GM18858 (cell line): Measurements from ENCODE around the gene GANAB.
"Not testable (repeated sequence)": the region's sequence is repeated elsewhere in the genome, so short reads cannot be mapped to it uniquely, and the experiment has no call there.

Source experiments
- ATAC-seq: cut with Tn5 transposase; IDR thresholded peaks from one replicate; pipeline ENCODE4 v1.9.1; 2021; ENCODE audit not compliant: unreplicated experiment

Gene GANAB

DNA sequence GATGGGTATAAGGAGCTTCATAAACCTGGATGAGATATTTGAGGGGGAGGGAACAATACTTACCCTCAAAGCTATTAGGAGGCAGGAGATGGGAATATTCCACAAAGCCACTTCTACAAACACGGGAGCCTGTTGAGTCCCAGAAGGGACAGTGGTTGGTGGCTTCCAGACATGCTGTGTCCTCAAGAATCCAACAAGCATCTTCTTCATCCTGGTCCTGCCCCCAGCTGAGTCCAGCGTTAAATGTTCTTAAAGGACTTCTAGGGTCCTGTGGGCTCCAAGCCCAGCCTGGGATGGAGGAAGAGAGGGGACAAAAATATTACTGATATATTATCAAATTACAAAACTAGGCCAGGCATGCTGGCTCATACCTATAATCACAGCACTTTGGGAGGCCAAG lies 21.0 kb upstream of the GANAB start:
- no peak for ATAC-seq

DNA sequence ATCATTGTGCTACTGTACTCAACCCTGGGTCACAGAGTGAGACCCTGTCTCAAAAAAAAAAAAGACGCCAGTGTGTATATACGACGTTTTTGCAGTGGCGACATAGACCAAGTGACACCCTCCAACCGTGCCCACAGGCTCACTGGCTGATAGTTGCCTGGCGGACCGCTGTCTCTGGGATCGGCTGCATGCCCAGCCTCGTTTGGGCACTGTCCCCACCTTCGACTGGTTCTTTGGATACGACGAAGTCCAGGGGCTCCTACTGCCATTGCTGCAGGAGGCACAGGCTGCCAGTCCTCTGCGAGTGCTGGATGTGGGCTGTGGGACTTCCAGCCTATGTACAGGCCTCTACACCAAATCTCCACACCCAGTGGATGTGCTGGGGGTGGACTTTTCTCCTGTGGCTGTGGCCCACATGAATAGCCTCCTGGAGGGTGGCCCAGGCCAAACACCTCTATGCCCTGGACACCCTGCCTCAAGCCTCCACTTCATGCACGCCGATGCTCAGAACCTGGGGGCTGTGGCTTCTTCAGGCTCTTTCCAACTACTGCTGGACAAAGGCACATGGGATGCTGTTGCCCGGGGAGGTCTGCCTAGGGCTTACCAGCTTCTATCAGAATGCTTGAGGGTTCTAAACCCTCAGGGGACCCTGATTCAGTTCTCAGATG lies 20.0 kb upstream of the GANAB start:
- no peak for ATAC-seq

DNA sequence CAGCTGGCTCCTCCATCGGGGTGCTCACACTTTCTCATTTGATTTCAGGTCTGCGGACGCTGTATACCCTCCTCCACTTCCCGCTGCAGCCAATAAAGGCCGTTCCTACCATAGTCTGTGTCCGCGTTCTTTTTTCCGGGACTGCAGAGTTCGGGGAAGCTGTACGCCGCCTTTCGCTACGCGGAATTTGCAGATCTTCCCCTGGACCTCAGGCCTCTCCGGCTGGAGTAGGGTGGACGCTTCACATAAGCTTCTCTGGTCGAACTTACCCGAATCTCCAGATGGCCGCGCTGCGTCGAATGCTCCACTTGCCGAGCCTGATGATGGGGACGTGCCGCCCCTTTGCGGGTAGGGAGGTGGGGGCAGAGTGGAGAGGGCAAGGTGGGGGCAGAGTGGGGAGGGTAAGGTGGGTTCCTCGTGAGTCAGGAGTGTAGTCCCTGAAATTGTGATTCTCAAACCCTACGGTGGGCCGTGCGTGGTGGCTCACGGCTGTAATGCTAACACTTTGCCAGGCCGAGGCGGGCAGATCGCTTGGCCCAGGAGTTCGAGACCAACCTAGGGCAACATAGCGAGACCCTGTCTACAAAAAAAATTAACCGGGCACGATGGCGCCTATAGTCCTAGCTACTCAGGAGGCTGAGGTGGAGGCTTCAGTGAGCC lies 19.3 kb upstream of the GANAB start:
- ATAC-seq: peak; percentile 20

DNA sequence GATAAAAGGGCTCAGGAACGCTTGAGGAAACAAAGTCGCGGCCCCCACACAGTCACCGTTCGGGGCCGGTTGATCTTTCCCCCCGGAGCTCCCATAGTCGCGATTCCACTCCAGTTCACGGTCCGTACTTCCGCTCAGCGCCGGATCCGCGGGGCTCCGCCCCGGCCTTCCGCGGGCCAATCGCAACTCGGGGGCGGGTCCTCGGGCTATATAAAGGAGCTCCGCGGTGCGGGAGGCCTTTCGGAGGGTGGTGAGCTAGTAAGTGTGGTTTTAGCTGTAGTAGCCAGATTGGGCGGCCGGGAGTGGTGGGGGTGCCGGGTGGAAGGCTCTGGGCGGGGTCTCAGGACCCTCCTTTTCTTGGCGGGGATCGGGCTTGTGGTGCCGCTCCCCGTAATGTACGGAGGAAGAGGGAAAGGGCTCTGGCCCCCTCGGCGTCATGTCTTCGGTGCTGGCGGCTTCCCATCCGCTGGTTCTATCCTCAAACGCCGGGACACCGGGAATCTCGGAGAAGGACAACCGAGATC lies 18.7 kb upstream of the GANAB start, which contains the start of the genes C11orf98 and CSKMT:
C11orf98 (minus strand) TSS at position 136 of the 524 bp plus-strand sequence; CDS start at position 95, 41 bp downstream.
CSKMT (plus strand) TSS at position 238 of the 524 bp plus-strand sequence. CDS start 568 bp downstream, outside the sequence.
- peak; percentile 50 for ATAC-seq

DNA sequence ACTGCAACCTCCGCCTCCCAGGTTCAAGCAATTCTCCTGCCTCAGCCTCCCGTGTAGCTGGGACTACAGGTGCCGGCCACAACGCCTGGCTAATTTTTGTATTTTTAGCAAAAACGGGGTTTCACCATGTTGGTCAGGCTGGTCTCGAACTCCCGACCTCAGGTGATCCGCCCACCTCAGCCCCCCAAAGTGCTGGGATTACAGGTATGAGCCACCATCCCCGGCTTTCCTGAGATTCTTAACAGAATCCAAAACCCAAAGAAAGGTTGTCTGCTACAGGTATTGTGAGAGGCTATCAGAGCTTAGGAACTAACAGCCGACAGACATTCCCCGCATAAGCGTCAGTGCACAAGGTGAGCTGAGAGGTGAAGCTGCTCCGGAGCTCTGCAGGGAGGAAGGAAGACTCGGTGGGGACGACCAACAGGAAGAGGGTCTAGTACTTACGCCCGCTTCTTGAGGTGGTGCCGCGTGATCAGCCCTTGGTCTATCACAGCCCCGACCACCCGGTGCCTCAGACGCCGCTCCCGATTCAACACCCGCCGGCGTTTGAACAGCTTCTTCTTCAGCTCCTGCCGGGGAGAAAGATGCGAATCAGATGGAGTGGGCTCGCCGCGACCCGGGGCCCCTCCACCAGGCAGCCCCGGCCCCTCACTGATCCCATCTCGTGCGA lies 18.1 kb upstream of the GANAB start:
- peak; percentile 11 for ATAC-seq

DNA sequence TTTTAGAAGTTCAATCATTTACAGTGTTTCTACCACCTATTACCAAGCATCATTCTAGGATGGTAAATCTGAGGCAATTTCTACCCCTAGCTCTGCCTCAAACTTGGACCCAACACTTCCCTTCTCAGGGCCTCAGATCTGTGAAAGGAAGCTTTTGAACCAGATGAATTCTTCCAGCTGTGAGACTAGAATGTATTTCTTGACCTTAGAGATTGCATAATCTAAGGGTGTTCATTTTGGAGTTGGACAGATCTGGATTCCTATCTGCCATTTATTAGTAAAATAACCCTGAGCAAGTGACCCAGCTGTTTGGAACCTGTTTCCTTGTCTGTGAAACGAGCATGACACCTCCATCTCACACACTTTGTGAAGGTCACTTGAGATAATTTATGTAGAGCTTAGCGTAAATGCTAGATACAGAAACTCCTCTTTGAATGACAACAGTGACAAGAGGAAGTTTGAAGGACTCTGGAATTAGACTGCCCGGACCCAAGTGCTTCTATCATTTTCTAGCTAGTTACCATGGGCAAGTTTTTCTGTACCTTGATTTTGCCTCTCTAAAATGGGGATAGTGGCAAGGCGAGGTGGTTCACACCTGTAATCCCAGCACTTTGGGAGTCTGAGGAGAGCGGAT lies 10.5 kb upstream of the GANAB start:
- ATAC-seq: no peak

DNA sequence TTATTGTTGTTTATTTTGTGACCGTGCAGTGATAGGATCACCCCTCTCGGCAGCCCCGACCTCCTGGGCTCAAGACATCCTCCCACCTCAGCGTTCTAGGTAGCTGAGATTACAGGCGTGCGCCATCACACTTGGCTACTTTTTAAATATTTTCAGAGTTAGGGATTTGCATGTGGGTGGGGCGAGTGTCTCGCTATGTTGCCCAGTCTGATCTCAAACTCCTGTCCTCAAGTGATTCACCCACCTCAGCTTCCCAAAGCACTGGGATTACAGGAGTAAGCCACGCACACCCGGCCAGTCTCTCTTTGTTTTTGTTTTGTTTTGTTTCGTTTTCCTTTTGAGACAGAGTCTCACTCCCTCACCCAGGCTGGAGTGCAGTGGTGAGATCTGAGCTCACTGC lies 7.9 kb upstream of the GANAB start:
- ATAC-seq: no peak

DNA sequence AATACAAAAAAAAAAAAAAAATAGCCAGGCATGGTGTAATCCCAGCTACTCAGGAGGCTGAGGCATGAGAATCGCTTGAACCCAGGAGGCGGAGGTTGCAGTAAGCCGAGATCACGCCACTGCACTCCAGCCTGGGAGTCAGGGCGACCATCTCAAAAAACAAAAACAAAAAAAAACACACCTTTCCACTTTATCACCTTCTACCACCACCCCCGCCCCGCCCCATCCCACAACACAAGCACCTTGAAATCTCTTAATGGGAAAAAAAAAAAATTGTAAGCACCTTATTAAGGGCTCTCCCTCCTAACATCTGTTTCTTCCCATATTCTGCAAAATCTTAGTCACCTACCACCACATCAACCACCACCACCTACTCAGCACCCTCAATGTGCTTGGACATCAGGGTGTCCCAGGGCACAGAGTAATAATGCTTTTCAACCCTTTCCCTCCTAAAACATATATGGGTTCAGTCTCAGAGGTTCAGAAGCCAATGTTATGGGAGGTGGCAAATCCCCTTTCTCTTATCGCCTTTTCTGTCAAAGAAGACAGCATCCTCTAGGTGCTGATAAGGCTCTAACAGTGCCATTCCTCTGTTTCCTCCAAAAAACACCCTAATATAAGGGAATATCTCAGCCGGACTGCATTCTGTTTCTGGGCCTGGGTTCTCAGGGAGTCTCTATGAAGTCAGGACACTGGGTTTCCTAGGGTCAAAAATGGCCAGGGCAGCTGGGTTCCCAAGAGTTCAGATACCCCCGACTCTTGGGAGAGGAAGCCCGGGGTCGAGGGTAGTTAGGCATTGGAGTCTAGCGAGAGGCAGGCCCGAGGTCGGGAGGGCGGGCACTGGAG lies 6.0 kb upstream of the GANAB start:
- no peak for ATAC-seq

DNA sequence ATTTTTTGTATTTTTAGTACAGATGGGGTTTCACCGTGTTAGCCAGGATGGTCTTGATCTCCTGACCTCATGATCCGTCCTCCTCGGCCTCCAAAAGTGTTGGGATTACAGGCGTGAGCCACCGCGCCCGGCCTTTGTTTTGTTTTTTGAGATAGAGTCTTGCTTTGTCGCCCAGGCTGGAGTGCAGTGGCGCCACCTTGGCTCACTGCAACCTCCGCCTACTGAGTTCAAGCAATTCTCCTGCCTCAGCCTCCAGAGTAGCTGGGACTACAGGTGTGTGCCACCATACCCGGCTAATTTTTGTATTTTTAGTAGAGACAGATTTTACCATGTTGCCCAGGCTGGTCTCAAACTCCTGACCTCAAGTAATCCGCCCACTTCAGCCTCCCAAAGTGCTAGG lies 3.9 kb upstream of the GANAB start:
- not testable (repeated sequence) for ATAC-seq

DNA sequence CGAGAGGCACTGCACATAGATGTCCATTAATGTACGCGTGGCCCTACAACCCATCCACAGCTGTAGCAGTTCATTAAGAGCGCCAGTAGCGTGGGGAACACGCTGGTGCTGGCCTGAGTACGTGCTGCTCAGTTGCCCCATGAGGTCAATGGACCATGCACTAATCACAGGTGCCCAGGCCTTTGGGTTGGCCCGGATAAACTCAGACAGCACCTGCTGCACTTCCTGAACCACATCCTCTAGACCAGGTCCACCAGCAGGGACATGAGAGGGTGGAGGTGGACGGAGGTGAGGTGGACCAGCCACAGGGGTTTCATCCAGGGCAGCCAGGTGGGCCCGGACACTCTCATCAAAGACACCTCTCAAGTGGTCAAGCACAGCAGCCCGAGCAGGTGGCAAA lies 3.1 kb upstream of the GANAB start:
- ATAC-seq: no peak

DNA sequence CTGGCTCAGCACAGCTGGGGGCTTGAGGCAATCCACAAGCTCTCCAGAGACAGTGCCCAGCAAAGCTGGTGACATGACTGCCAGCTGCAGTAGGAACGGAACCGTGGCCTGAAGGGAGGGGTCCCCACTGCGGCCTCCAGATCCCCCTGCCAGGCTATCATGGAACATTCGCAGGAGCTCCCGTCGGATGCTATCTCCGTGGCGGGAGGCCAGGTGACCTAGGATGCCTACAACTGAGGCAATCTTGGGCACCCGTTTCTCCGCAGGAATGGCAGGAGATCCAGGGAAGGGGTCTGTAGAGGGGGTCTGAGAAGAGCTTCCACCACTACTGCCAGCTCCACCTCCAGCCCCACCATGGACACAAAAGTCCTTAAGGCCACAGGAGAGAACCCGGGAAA lies 2.6 kb upstream of the GANAB start:
- no peak for ATAC-seq

DNA sequence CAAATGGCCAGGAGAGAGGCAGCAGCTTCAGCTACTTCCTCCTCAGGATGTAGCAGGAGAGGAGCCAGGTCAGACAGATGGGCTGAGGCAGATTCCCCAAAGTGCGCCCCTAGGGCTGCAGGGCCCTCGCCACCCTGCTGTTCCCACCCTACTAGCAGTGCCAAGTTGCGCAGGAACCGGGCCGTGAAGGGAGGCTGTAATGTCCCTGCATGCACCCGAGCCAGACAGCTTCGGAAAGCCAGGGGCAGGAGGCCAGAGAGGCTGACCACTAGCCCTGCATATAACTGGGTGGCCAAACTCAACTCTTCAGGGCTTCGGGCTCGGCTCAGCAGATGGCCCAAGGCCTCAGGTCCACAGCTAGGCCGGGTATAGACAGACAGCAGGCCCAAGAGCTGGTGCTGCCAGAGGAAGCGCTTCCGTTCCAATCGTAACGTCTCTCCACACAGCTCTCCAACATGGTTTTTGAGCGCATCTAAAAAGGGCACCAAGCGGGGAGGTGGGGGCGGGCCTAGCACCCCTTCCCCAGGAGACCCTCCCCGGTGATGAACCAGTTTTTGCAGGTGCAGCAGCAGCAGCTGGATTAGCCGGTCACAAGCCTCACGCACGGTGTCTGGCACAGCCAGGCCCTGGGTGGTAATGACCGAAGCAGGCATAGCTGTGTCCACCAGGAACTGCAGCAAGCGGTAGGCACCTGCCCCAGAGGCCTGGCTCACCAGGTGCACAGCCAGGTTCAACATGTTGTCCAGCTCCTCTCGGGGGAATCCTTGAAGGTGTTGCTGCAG lies 2.0 kb upstream of the GANAB start:
- ATAC-seq: no peak

DNA sequence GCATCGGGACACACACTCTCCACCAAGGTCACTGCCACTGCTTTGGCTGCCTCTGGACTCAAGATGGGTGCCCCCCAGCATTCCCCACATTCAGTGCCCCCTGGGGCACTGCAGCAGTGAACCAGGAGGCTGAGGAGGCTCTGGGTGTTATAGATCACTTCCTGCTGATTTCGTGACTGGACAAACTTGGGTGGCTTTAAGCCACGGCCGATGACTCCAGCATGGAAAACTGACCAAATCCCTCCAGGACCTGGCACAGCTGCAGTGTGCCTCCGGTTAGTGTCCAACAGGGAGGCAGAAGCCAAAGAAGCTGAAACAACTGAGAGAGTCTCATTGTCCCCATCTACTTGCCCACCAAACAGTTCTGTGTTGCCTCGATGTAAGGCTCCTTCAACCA lies 1.2 kb upstream of the GANAB start:
- ATAC-seq: no peak

DNA sequence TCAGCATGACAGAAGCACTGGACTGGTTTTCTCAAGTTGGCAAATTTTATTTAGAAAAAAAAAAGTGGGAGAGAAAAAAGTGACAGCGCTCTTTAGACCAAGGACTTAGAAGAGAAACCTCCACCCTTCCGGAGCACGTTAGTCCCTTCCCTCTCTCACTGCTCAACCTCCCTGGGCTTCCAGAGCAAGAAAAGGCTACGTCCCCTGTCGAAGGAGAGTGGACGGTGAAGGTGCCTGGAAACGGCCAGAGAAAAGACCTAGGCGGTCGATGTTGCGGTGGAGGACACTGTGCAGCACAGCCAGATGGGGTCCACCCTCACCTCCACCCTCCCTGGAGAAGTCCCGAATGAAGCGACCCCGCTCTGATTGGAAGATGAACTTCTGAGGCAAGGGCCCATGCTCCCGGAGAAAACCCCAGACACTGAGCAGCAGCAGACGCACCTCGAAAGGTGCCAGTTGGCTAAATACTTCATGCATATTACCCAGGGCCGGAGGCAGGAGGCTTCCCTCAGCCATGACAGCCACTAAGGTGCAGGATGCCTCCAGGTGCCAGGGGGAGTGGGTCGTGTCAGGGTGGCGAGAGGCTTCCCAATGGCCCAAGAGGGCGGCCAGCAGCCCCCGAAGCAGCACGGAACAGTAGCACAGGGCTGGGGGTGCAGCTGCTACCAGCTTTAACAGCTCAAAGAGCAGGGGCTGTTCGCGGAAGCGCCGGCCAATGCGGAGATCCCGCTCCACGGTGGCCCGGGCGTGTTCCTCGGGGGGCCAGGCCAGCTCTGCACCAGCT lies 604 bp upstream of the GANAB start:
- no peak for ATAC-seq

DNA sequence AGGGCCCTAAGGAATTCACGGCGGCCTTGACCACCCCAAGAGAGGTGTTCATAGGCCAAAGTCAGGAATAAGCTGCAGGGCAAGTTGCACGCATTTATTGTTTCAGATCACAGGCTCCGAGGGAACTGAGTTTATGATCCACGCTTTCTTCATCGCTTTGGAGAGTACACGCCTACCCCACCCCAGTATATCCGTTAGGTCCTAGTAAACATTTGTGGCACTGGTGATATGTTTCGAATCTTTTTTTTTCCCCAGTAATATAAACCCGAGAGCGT lies 805 bp downstream of the GANAB start:
- ATAC-seq: no peak

DNA sequence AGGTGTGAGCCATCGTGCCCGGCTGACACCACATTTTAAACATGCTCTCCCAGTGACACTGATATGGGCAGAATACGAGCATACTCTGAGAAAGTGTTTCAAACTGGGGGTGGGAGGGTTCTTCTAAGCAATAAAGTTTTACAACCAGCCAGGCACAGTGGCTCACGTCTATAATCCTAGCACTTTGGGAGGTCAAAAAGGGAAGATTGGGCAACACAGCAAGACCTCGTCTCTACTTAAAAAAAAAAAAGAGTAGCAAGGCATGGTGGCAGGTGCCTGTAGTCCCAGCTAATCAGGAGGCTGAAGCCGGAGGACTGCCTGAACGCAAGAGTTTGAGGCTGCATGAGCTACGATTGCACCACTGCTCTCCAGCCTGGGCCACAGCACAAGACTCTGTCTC lies 2.2 kb downstream of the GANAB start:
- no peak for ATAC-seq

DNA sequence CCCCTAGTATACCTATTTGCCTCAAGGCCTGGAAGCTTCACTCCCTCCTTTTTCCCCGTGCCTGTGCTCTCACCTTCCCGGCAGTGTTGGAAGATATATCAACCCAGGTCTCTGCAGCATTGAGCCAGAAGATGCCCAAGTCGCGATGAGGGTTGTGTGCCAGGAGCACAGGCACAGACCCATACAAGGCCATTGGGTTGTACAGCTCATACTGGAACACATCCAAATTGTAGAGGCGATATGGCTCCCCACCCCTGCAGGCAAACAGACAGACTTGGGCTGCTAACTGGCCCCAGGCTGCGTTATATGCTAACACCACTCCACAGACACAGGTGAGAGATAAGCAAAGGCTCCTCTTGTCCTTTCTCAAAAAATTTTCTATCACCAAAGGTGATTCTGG lies 13.9 kb downstream of the GANAB start:
- ATAC-seq: no peak

DNA sequence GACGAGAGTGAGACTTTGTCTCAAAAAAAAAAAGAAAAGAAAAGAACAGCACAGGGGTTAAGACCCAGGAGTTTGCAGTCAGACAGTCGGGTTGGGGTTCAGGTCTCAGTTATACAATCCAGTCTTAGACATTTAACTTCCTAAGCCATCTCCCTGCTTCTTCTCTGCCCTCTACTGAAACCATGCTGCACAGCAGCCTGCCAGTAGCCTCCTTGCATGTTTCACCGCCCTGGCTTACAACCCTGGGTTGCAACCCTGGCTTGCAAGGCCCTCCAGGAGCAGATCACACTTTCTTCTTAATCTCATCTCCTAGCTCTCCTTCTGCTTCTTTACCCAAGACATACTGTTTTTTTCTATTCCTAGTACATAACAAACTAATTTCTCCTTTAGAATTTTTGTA lies 18.7 kb downstream of the GANAB start:
- no peak for ATAC-seq

DNA sequence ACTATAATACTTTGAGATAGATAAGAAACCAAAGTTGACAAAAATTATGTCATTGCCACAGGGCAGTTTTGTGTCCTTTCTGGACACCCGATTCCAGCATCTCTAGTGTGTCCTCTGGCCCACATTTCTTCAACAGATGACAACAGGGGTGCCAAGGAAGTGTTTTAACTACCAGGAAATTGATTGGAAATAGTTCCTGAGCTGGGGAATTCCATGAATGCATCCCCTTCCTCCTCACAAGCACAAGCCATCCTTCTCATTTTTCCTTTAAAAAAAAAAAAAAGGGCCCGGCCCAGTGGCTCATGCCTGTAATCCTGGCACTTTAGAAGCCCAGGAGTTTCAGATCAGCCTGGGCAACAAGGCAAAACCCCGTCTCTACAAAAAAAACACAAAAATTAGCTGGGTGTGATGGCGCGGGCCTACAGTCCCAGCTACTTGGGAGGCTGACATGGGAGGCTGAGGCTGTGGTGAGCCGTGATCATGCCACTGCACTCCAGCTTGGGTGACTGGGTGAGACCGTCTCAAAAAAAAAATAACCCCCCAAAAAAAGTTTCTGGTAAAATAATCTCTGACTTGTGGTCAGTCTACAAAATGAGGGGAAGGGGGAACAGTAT lies 23.8 kb downstream of the GANAB start:
- ATAC-seq: no peak
